Activated T-cell treated with anti-CD3 and anti-CD28 coated beads for 4 hours (primary cell): ENCODE results near the gene GFPT2.

ENCODE experiments used
- DNase-seq: peaks from one replicate; pipeline ENCODE4 v3.0.0-alpha.2; 2020

GFPT2 gene

GRCh38 chr5:180271221-180271620 is 81.9 kb downstream of the GFPT2 start:
- DNase-seq, result no peak

GRCh38 chr5:180259260-180259611 is 93.9 kb downstream of the GFPT2 start:
- DNase-seq, result no peak

GRCh38 chr5:180253036-180253824 is 99.9 kb downstream of the GFPT2 start:
- DNase-seq, result no peak

GRCh38 chr5:180251887-180252286 is 101.2 kb downstream of the GFPT2 start:
- DNase-seq, result no peak

GRCh38 chr5:180251141-180251540 is 102.0 kb downstream of the GFPT2 start:
- no peak for DNase-seq
